Measurements from ENCODE around the gene PI4KA.
"Not testable (repeated sequence)": the region's sequence is repeated elsewhere in the genome, so short reads cannot be mapped to it uniquely, and the experiment has no call there.

DNA sequence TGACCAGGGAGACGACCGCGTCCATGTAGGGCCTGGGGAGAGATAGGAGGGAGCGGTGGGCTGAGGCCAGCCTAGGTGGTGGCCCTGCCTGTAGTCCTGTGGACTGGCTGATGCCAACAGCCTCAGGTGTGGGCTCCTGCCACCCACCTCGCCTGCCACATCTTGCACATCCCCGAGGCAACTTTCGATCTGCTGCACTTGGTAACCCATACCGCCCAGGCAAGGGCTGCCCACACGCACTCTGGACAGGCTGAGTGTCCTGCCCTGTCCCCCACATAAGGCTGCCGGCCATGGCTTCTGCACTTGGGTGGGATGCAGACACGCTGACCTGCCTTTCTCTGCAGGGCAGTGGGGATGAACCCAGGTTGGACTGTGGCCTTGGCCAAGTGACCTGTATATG is 148.6 kb downstream of the PI4KA start:
- TF ChIP-seq, protein P1, sequence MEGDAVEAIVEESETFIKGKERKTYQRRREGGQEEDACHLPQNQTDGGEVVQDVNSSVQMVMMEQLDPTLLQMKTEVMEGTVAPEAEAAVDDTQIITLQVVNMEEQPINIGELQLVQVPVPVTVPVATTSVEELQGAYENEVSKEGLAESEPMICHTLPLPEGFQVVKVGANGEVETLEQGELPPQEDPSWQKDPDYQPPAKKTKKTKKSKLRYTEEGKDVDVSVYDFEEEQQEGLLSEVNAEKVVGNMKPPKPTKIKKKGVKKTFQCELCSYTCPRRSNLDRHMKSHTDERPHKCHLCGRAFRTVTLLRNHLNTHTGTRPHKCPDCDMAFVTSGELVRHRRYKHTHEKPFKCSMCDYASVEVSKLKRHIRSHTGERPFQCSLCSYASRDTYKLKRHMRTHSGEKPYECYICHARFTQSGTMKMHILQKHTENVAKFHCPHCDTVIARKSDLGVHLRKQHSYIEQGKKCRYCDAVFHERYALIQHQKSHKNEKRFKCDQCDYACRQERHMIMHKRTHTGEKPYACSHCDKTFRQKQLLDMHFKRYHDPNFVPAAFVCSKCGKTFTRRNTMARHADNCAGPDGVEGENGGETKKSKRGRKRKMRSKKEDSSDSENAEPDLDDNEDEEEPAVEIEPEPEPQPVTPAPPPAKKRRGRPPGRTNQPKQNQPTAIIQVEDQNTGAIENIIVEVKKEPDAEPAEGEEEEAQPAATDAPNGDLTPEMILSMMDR (IDR thresholded peaks at IDR 0.05): not testable (repeated sequence)
- not testable (repeated sequence) for TF ChIP-seq POLR2A, POLR2AphosphoS5 (IDR thresholded peaks at IDR 0.05)

All from stomach (tissue), 4 donors.